Anterior cingulate cortex (tissue), 58 donors: ENCODE results near the gene BAD.
"Not testable (repeated sequence)": the region's sequence is repeated elsewhere in the genome, so short reads cannot be mapped to it uniquely, and the experiment has no call there.

Experiments used
- DNase-seq, 58 donors: peaks; one replicate each; lab custom pipeline; 2025; lab: John Stamatoyannopoulos, UW

The BAD gene

GRCh38 chr11:64284048-64284961 lies at the start of gene BAD:
BAD (minus strand) TSS chr11:64284665; CDS start chr11:64284368, 297 bp downstream.
- DNase-seq: peak; percentile 55 to 98 (median 94)

GRCh38 chr11:64333556-64333955 lies 49.1 kb upstream of the BAD start:
- no peak for DNase-seq

- DNase-seq: peak in 6 of 58 donors; percentile 6 to 33 (median 23)
Observed at GRCh38 chr11:64331569-64332371, 47.3 kb upstream of the BAD start.

DNA sequence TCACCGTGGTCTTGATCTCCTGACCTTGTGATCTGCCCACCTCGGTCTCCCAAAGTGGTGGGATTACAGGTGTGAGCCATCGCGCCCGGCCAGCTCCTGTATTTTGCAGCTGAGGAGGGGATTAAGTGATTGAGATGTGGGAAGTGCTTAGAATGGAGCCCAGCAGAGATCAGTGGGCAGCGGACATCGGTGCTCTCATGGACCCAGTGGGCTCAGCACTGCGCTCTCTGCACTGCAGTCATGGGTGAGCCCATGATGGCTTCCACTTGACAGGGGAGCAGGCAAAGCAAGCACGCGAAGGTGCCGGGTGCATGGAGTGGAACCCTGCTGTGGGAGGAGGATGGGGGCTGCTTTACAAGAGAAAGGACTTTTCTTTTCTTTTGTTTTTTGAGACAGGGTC lies 46.4 kb upstream of the BAD start:
- no peak for DNase-seq

- no peak for DNase-seq
Observed at GRCh38 chr11:64327993-64328392, 43.5 kb upstream of the BAD start.

GRCh38 chr11:64327375-64327774 lies 42.9 kb upstream of the BAD start:
- no peak for DNase-seq

GRCh38 chr11:64324692-64325469 lies 40.4 kb upstream of the BAD start:
- DNase-seq: no peak

- DNase-seq: not testable (repeated sequence)
Observed at GRCh38 chr11:64323984-64324383, 39.5 kb upstream of the BAD start.

DNA sequence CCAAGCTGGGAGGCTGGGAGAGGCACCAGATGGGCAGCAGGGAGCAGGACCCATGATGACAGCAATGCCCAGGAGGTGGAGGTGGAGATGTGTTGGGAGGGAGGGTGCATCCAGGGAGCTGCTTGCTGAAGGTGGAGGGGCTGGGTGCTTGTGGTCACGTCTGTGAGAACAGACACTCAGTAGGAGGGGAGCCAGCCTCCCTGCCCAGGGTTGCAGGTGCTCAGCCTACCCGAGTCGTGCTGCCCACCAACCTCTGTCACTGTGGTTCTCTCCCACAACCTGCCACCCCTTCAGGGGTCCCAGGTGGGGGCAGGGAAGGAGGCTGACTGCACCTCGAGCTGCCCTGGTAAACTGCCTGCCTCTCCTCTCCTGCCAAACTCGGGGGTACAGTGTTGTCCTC lies 38.9 kb upstream of the BAD start:
- no peak for DNase-seq

DNA sequence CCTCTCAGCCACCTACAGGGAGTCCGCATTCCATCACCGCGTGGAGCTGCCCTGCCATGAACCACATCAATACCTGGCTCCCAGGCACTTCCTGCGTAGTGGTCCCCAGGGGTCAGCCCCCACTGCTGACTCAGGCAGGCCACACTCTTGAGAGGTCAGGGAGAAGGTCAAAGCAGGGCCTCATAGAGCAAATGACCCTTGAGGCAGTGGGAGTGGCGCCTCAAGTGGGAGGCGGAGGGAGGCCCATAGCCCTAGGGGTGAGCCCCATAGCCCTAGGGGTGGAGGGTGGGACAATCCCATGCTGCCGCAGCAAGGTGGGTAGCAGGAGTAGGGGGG lies 38.4 kb upstream of the BAD start:
- DNase-seq: no peak

DNA sequence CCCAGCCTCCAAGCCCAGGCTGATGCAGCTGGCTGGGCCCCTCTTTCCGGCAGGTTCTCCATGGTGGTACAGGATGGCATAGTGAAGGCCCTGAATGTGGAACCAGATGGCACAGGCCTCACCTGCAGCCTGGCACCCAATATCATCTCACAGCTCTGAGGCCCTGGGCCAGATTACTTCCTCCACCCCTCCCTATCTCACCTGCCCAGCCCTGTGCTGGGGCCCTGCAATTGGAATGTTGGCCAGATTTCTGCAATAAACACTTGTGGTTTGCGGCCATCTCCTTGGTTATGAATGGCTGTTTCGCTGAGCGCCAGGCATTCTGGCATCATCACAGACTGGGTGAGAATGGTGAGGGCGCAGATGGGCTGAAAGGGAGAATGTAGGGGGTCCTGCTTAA lies 37.1 kb upstream of the BAD start:
- DNase-seq: no peak

GRCh38 chr11:64321026-64321425 lies 36.6 kb upstream of the BAD start:
- DNase-seq: no peak

GRCh38 chr11:64320556-64320955 lies 36.1 kb upstream of the BAD start:
- DNase-seq: no peak

DNA sequence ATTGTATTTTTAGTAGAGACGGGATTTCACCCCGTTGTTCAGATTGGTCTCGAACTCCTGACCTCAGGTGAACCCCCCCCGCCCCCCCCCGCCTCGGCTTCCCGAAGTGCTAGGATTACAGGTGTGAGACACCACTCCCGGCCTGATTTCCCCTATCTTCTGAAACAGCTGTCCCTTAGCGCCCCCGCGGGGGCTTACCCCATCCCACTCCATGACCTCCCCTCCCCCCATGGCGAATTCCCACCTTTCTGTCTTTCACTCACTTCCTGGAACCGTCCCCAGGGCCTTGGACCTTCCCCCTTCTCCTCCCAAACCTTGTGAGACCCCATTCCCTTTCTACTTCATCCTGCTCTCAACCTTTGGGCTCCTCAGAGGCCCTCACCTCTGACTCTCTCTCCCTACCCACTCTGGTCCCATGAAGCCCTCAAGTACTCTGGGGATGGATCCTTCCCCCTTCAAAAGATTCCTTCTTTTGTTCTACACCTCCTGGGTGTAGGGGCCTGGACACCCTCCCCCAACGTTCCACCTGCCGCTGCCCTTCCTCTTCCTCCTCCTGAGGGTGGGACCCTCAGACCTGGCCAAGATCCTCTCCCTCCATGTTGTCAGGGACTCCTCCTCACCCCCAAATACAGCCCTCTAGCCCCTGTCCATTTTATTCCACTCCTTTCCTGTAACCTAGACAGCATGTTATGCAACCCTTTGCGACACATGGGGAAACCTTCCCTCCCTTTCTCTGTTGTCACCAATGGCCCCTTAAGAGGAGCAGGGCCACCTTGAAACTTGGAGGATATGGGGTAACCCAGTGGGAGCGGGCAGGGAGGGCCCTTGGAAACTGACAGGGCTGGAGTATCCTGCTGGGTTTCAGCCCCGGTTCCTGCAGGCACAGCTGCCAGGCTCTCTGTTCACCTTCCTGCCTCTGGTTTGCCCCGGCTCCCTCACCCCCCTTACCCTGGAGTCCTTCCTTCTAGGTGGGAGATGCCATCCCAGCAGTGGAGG lies 34.6 kb upstream of the BAD start:
- DNase-seq: no peak

DNA sequence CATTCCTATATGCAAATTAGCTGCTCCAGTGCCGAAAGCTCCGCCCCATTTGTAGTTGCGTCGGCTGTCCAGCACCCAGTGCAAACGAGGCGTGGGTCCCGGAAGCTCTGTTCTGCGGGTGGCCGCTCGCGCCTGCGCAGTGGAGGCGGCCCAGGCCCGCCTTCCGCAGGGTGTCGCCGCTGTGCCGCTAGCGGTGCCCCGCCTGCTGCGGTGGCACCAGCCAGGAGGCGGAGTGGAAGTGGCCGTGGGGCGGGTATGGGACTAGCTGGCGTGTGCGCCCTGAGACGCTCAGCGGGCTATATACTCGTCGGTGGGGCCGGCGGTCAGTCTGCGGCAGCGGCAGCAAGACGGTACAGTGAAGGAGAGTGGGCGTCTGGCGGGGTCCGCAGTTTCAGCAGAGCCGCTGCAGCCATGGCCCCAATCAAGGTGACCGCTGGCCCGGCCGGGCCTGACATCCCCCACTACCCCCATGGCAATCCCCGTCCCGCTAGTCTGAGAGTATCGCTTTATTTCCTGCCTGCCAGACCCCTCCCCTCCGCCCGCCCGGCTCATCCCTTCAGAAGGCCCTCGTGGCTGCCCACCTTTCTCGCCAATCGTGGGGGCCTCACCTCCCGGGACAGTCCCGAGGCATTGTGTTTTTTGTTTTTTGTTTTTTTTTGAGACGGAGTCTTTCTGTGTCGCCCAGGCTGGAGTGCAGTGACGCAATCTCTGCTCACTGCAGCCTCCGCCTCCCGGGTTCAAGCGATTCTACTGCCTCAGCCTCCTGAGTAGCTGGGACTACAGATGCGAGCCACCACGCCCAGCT lies 33.7 kb upstream of the BAD start, which contains the start of gene PRDX5:
Gene PRDX5, plus strand, starts transcription at position 161 of the 805 bp plus-strand sequence. Its CDS starts 95 bp downstream, at position 256.
- DNase-seq: peak; percentile 82 to 98 (median 95)

DNA sequence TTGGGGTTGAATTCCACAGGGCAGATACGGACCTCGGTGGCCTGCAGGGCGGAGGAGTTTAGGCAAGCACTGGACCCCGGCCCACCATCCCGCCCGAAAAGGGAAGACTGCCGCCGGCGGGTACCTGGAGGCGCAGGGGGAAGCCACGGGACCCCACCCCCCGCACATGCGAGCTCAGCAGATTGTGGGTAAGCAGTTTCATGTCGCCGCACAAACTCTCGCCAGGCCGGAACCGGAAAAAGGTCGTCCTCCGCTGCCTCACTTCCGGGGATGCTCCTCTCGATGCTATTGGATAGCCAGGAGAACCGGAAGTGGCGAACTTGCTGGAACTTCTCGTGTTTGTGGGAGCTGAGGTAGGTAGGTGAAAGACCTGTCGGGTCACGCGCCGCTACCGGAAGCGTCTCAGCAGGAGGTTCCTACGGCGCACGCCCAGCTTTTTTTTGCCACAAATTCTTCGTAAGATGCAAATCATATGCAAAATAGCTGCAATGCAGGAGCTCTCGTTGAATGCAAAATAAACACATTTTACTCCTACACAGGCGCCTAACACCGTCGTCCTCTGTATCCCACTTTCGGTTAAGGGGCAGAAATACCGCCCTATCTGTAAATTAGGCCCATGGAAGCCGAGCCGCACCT lies 33.0 kb upstream of the BAD start, which contains the start of gene TRMT112:
Gene TRMT112, minus strand, starts transcription at position 235 of the 636 bp plus-strand sequence. Its CDS starts 33 bp downstream, at position 202.
- peak; percentile 77 to 98 (median 95) for DNase-seq

GRCh38 chr11:64316672-64317324 lies 32.3 kb upstream of the BAD start:
- peak in 1 of 58 donors; percentile 67 for DNase-seq
